Measurements from ENCODE around the gene LGMN. TPM values are rescaled to one million over a fixed set of nuclear protein-coding genes. Genes with fewer than 3 reads are reported as not detected.

Gene LGMN
- total and polyA plus RNA-seq, 2 of the 13 experiments (the other 11 are each of a cell fraction or from before 2014, with no cell fraction given): 28.9 to 76.4 TPM

DNA sequence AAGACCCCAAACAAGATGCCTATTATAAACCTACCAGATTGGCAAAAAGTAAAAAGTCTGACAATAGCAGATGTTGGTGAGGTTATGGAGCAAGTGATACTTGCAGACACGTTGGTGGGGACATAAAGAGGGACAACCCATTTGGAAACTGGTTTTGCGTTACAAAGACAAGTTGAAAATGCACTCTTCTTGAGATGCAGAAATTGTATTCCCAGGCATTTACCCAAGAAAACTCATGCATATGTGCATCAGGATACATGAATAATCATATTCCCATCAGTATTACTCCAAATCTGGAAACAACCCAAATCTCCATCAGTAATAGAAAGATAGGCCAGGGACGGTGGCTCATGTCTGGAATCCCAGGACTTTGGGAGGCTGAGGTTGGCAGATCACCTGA is 32.9 kb upstream of the LGMN start:
- no TSS peak for BruUV-seq (replicated peaks)
- ChIA-PET CTCF (ENCODE audit: low intra/inter-chr PET ratio, low total read pairs) (no interaction called here), POLR2A (no interaction called here)
- intact Hi-C loops (cut with micrococcal nuclease; ENCODE audit: unreplicated experiment) (no loop called here), in situ Hi-C loops (cut with HindIII; ENCODE audit: extremely low pct_ligation_motif_present, low pct_unique_long_range_greater_than_20kb) (loop anchor here (5.0 kb wide), 1 partner anchor 69 kb away; no protein-coding TSS in a partner anchor)
- Histone ChIP-seq H3K4me2 (ENCODE audit: low read depth, low read length) (no peak overlapping the region), H2AFZ (ENCODE audit: low read length) (no peak overlapping the region), H3K9me3 (ENCODE audit: low read length) (no peaks in the 10 kb centered on the region), H3K27me3 (ENCODE audit: control insufficient read depth in 1 of 2, insufficient read depth in 2 of 2, low read length in 2 of 2) (no peaks in the 10 kb centered on the region), H3K27ac (ENCODE audit: extremely low read length, insufficient read depth, low read length) (no peak overlapping the region), H3K4me3 (replicated peaks in 1 of 3; ENCODE audit: insufficient read depth in 1 of 3, low read depth in 2 of 3, low read length in 3 of 3) (no peak overlapping the region), H3K4me1 (ENCODE audit: insufficient read depth, low read length) (peaks cover 21% of the 10 kb centered on the region), H3K36me3 (replicated peaks in 1 of 2; ENCODE audit: control insufficient read depth in 1 of 2, insufficient read depth in 2 of 2, low read length in 2 of 2) (no peaks in the 10 kb centered on the region), H4K20me1 (ENCODE audit: insufficient read depth, low read length) (no peaks in the 10 kb centered on the region), H3K79me2 (ENCODE audit: insufficient read depth, low read length) (no peaks in the 10 kb centered on the region), H3K9ac (ENCODE audit: insufficient read depth, low read depth, low read length) (no peak overlapping the region)
- ATAC-seq (no peak), DNase-seq (ENCODE audit: low spot score) (no peak), FAIRE-seq (no peak)
- WGBS (ENCODE audit: low lambda C conversion rate): 57% methylated on average over 3 of the region's 3 CpGs
- TF ChIP-seq SYNCRIP (IDR thresholded peaks at IDR 0.05; ENCODE audit: insufficient read depth, low read depth, low read length): no peak
- no peak for TF ChIP-seq ZSCAN22 (CRISPR knock-in tag; IDR thresholded peaks at IDR 0.05)
- TF ChIP-seq U2AF2 (IDR thresholded peaks at IDR 0.05; ENCODE audit: low read depth, low read length): no peak

DNA sequence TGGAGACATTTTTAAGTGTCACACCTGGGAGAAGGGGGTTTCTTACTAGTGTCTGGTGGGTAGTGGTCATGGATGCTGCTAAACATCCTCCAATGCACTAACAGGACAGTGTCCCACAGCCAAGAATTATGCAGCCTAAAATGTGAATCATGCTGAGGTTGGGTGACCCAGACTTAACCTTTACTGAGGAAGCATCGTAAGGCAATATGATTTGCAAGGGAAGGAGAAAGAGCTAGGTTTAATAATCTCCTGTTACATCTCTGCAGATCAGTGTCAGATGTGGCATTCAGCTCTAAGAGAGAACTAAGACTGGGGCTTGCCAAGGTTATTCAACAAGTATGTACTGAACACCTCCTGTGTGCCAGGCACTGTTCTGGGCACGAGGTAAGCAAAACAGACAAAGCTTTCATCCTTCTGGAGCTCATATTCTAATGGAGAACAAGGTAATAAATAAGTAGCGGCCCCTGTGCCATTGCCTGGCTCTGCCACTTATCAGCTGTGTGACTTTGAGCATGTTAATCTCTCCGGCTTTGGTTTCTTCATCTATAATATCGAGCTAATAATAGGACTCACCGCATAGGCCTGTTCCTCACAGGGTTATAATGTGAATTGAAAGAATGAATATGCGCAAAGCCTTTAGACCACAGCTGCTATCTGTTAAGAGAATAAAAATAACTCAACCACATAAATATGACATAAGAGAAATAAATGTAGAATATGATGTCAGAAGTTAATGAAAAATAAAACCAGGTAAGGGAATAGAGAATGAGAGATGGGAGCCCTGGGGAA is 32.2 kb upstream of the LGMN start:
- Histone ChIP-seq H3K9ac (ENCODE audit: insufficient read depth, low read depth, low read length) (no peak overlapping the region), H3K4me1 (ENCODE audit: insufficient read depth, low read length) (peaks cover 19% of the 10 kb centered on the region), H4K20me1 (ENCODE audit: insufficient read depth, low read length) (no peaks in the 10 kb centered on the region), H3K27ac (ENCODE audit: extremely low read length, insufficient read depth, low read length) (no peak overlapping the region), H3K36me3 (replicated peaks in 1 of 2; ENCODE audit: control insufficient read depth in 1 of 2, insufficient read depth in 2 of 2, low read length in 2 of 2) (no peaks in the 10 kb centered on the region), H3K4me3 (replicated peaks in 1 of 3; ENCODE audit: insufficient read depth in 1 of 3, low read depth in 2 of 3, low read length in 3 of 3) (no peak overlapping the region), H3K27me3 (ENCODE audit: control insufficient read depth in 1 of 2, insufficient read depth in 2 of 2, low read length in 2 of 2) (no peaks in the 10 kb centered on the region), H3K4me2 (ENCODE audit: low read depth, low read length) (no peak overlapping the region), H3K79me2 (ENCODE audit: insufficient read depth, low read length) (no peaks in the 10 kb centered on the region), H3K9me3 (ENCODE audit: low read length) (no peaks in the 10 kb centered on the region), H2AFZ (ENCODE audit: low read length) (no peak overlapping the region)
- intact Hi-C loops (cut with micrococcal nuclease; ENCODE audit: unreplicated experiment): no loop called here
- WGBS (ENCODE audit: low lambda C conversion rate): 68% methylated on average over 7 of the region's 7 CpGs
- ATAC-seq (no peak), FAIRE-seq (no peak), DNase-seq (ENCODE audit: low spot score) (no peak)
- POLR2A ChIA-PET: interaction anchor here (1.1 kb wide), 1 partner anchor 32 kb away, joined by 3 read pairs; the partner anchor contains the start of gene LGMN
- CTCF ChIA-PET (ENCODE audit: low intra/inter-chr PET ratio, low total read pairs): no interaction called here
- BruUV-seq (replicated peaks): no TSS peak
- in situ Hi-C loops (cut with HindIII; ENCODE audit: extremely low pct_ligation_motif_present, low pct_unique_long_range_greater_than_20kb): loop anchor here (5.0 kb wide), 1 partner anchor 68 kb away; no protein-coding TSS in a partner anchor
- TF ChIP-seq, protein P1, sequence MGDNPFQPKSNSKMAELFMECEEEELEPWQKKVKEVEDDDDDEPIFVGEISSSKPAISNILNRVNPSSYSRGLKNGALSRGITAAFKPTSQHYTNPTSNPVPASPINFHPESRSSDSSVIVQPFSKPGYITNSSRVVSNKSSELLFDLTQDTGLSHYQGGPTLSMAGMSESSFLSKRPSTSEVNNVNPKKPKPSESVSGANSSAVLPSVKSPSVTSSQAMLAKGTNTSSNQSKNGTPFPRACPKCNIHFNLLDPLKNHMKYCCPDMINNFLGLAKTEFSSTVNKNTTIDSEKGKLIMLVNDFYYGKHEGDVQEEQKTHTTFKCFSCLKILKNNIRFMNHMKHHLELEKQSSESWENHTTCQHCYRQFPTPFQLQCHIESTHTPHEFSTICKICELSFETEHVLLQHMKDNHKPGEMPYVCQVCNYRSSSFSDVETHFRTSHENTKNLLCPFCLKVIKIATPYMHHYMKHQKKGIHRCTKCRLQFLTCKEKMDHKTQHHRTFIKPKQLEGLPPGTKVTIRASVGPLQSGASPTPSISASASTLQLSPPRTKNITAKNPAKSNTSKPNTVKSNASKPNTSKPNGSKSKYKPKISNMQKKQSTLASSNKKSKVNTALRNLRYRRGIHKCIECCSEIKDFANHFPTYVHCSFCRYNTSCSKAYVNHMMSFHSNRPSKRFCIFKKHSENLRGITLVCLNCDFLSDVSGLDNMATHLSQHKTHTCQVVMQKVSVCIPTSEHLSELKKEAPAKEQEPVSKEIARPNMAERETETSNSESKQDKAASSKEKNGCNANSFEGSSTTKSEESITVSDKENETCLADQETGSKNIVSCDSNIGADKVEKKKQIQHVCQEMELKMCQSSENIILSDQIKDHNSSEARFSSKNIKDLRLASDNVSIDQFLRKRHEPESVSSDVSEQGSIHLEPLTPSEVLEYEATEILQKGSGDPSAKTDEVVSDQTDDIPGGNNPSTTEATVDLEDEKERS (CRISPR knock-in tag; IDR thresholded peaks at IDR 0.05): no peak
- TF ChIP-seq ZSCAN20 (CRISPR knock-in tag; IDR thresholded peaks at IDR 0.05; ENCODE audit: borderline replicate concordance): no peak
- TF ChIP-seq, protein P2, sequence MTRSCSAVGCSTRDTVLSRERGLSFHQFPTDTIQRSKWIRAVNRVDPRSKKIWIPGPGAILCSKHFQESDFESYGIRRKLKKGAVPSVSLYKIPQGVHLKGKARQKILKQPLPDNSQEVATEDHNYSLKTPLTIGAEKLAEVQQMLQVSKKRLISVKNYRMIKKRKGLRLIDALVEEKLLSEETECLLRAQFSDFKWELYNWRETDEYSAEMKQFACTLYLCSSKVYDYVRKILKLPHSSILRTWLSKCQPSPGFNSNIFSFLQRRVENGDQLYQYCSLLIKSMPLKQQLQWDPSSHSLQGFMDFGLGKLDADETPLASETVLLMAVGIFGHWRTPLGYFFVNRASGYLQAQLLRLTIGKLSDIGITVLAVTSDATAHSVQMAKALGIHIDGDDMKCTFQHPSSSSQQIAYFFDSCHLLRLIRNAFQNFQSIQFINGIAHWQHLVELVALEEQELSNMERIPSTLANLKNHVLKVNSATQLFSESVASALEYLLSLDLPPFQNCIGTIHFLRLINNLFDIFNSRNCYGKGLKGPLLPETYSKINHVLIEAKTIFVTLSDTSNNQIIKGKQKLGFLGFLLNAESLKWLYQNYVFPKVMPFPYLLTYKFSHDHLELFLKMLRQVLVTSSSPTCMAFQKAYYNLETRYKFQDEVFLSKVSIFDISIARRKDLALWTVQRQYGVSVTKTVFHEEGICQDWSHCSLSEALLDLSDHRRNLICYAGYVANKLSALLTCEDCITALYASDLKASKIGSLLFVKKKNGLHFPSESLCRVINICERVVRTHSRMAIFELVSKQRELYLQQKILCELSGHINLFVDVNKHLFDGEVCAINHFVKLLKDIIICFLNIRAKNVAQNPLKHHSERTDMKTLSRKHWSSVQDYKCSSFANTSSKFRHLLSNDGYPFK (CRISPR knock-in tag; IDR thresholded peaks at IDR 0.05; ENCODE audit: borderline replicate concordance): no peak
- no peak for TF ChIP-seq ZNF460 (CRISPR knock-in tag; IDR thresholded peaks at IDR 0.05; ENCODE audit: borderline replicate concordance)
- no peak for TF ChIP-seq SP4 (CRISPR knock-in tag; IDR thresholded peaks at IDR 0.05)
- no peak for TF ChIP-seq ZNF766 (CRISPR knock-in tag; IDR thresholded peaks at IDR 0.05; ENCODE audit: borderline replicate concordance)
- TF ChIP-seq ATF7 (IDR thresholded peaks at IDR 0.05): no peak
- TF ChIP-seq ATF7 (CRISPR knock-in tag; IDR thresholded peaks at IDR 0.05): no peak
- no peak for TF ChIP-seq EHMT2 (IDR thresholded peaks at IDR 0.05; ENCODE audit: borderline replicate concordance, low read depth, low read length)
